ENCODE results near the gene VRK2. TPM values are rescaled to one million over a fixed set of nuclear protein-coding genes. Genes with fewer than 3 reads are reported as not detected.
A peak's percentile ranks its signal among the peaks of the same experiment; 100 is the strongest.
"Not testable (repeated sequence)": the region's sequence is repeated elsewhere in the genome, so short reads cannot be mapped to it uniquely, and the experiment has no call there.

The VRK2 gene
- total RNA-seq, 1 experiment from 2014 or later: 52.7 TPM

DNA sequence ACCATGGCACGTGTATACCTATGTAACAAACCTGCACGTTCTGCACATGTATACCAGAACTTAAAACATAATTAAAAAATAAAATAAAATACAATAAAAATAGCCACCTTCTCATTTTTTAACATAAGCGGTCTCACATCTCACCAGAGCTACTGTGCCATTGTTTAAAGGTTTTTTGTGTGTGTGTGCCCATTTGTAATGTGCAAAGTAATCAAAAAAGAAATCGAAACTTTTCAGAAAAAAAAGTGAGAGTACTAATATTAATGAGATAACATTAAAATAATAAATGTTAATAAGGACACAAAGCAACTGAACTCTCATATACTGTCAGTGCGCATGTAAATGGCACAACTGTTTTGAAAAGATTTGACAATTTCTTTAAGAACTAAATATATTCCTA is 134.0 kb downstream of the VRK2 start:
- no peaks in the 10 kb centered on the region for H3K27me3 Mint-ChIP-seq (ENCODE audit: insufficient read depth, unreplicated experiment)
- peaks cover 10% of the 10 kb centered on the region for H3K36me3 Mint-ChIP-seq (ENCODE audit: insufficient read depth, unreplicated experiment)
- H3K4me3 Mint-ChIP-seq (ENCODE audit: unreplicated experiment): no peak overlapping the region
- H3K9me3 Mint-ChIP-seq (ENCODE audit: unreplicated experiment): no peaks in the 10 kb centered on the region
- no peak for DNase-seq (ENCODE audit: unreplicated experiment)
- BruUV-seq (replicated peaks): no TSS peak
- no peak overlapping the region for H3K27ac Mint-ChIP-seq (ENCODE audit: low read depth, unreplicated experiment)
- no peak for TF ChIP-seq CTCF (IDR thresholded peaks at IDR 0.05; ENCODE audit: unreplicated experiment)
- peaks cover 5% of the 10 kb centered on the region for H3K4me1 Mint-ChIP-seq (ENCODE audit: insufficient read depth, unreplicated experiment)
- intact Hi-C loops (cut with micrococcal nuclease): no loop called here
- POLR2A ChIA-PET: interaction anchor here (0.6 kb wide), 2 partner anchors 32 to 334 kb away, joined by 3 read pairs; no protein-coding TSS in a partner anchor
- CTCF ChIA-PET: interaction anchor here (0.7 kb wide), 2 partner anchors 1344 to 1477 kb away, joined by 3 to 4 read pairs; no protein-coding TSS in a partner anchor

DNA sequence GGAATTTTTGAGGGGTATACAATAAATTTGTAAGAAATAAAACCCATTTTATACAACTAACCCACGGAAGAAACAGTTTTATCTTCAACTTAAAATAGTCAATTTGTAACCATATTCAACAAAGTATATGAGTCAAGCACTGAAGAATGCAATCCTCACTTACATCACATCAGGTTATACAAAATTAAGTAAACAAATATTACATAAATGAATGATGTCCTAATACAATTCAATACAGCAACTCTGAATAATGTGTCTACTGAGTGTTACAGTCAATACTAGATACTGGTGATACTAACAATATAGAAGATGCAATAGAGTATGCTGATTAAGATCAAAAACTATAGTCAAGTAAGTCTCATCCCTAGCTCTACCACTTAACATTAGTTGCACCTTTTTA is 135.9 kb downstream of the VRK2 start:
- no peaks in the 10 kb centered on the region for H3K27me3 Mint-ChIP-seq (ENCODE audit: insufficient read depth, unreplicated experiment)
- H3K4me1 Mint-ChIP-seq (ENCODE audit: insufficient read depth, unreplicated experiment): peaks cover 5% of the 10 kb centered on the region
- intact Hi-C loops (cut with micrococcal nuclease): no loop called here
- no peaks in the 10 kb centered on the region for H3K9me3 Mint-ChIP-seq (ENCODE audit: unreplicated experiment)
- peaks cover 21% of the 10 kb centered on the region for H3K36me3 Mint-ChIP-seq (ENCODE audit: insufficient read depth, unreplicated experiment)
- ChIA-PET CTCF (no interaction called here), POLR2A (no interaction called here)
- no TSS peak for BruUV-seq (replicated peaks)
- no peak overlapping the region for H3K4me3 Mint-ChIP-seq (ENCODE audit: unreplicated experiment)
- DNase-seq (ENCODE audit: unreplicated experiment): peak; percentile 36
- no peak for TF ChIP-seq CTCF (IDR thresholded peaks at IDR 0.05; ENCODE audit: unreplicated experiment)
- H3K27ac Mint-ChIP-seq (ENCODE audit: low read depth, unreplicated experiment): no peak overlapping the region

DNA sequence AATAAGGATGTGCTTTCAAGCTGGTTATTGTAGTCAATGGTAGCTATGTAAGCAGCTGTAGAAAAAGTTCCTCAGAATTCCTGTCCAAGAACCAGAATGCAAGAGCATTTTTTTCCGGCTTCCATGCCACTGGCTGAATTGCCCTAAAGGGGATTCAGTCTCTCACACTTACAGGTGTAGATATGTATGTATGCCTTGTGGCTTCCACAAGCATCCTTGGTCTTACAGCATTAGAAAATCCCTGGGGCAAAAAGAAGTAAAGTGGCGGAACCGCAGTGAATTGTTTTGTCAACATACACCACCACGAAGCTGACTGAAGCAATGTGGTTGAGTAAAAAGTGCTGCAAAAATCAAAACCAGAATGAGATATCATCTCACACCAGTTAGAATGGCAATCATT is 139.9 kb downstream of the VRK2 start:
- Mint-ChIP-seq H3K36me3 (ENCODE audit: insufficient read depth, unreplicated experiment) (peaks cover 30% of the 10 kb centered on the region), H3K27me3 (ENCODE audit: insufficient read depth, unreplicated experiment) (no peaks in the 10 kb centered on the region), H3K4me3 (ENCODE audit: unreplicated experiment) (no peak overlapping the region), H3K9me3 (ENCODE audit: unreplicated experiment) (no peaks in the 10 kb centered on the region), H3K27ac (ENCODE audit: low read depth, unreplicated experiment) (no peak overlapping the region), H3K4me1 (ENCODE audit: insufficient read depth, unreplicated experiment) (peaks cover 5% of the 10 kb centered on the region)
- CTCF ChIA-PET: no interaction called here
- intact Hi-C loops (cut with micrococcal nuclease): no loop called here
- DNase-seq (ENCODE audit: unreplicated experiment): no peak
- POLR2A ChIA-PET: no interaction called here
- BruUV-seq (replicated peaks): no TSS peak
- TF ChIP-seq CTCF (IDR thresholded peaks at IDR 0.05; ENCODE audit: unreplicated experiment): no peak

DNA sequence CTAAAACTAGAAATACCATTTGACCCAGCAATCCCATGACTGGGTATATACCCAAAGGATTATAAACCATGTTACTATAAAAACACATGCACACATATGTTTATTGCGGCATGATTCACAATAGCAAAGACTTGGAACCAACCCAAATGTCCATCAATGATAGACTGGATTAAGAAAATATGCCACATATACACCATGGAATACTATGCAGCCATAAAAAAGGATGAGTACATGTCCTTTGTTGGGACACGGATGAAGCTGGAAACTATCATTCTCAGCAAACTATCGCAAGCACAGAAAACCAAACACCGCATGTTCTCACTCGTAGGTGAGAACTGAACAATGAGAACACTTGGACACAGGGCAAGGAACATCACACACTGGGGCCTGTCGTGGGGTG is 140.4 kb downstream of the VRK2 start:
- CTCF ChIA-PET: interaction anchor here (0.8 kb wide), 1 partner anchor 260 kb away, joined by 4 read pairs; no protein-coding TSS in a partner anchor
- POLR2A ChIA-PET; H3K9me3 Mint-ChIP-seq (ENCODE audit: unreplicated experiment); intact Hi-C loops (cut with micrococcal nuclease); DNase-seq (ENCODE audit: unreplicated experiment); H3K4me3 Mint-ChIP-seq (ENCODE audit: unreplicated experiment); BruUV-seq (replicated peaks); H3K4me1 Mint-ChIP-seq (ENCODE audit: insufficient read depth, unreplicated experiment); H3K27me3 Mint-ChIP-seq (ENCODE audit: insufficient read depth, unreplicated experiment); H3K27ac Mint-ChIP-seq (ENCODE audit: low read depth, unreplicated experiment): not testable (repeated sequence)
- H3K36me3 Mint-ChIP-seq (ENCODE audit: insufficient read depth, unreplicated experiment): peaks cover 30% of the 10 kb centered on the region

DNA sequence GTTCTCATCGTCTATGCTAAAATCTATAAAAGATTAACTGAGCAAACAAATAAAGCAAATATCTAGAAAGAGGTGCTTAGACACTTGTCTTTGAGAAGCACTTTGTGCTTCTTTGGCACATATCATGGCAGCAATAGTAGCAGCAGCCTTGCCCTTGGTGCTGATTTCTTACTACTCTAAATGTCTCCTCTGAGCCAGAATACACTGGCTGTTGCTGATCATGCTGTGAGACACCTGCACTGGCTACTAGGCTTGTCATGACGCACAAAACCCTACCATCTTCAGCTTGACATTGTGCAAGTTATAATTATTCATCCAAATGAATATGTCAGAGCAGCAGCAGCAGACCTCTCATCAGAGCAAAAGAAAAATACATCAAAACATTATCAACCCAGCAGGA is 147.9 kb downstream of the VRK2 start:
- ChIA-PET POLR2A (no interaction called here), CTCF (no interaction called here)
- Mint-ChIP-seq H3K27ac (ENCODE audit: low read depth, unreplicated experiment) (no peak overlapping the region), H3K36me3 (ENCODE audit: insufficient read depth, unreplicated experiment) (peaks cover 13% of the 10 kb centered on the region), H3K27me3 (ENCODE audit: insufficient read depth, unreplicated experiment) (no peaks in the 10 kb centered on the region), H3K9me3 (ENCODE audit: unreplicated experiment) (no peaks in the 10 kb centered on the region), H3K4me1 (ENCODE audit: insufficient read depth, unreplicated experiment) (no peaks in the 10 kb centered on the region), H3K4me3 (ENCODE audit: unreplicated experiment) (no peak overlapping the region)
- no peak for TF ChIP-seq CTCF (IDR thresholded peaks at IDR 0.05; ENCODE audit: unreplicated experiment)
- intact Hi-C loops (cut with micrococcal nuclease): no loop called here
- BruUV-seq (replicated peaks): no TSS peak
- no peak for DNase-seq (ENCODE audit: unreplicated experiment)
